GM12892 (cell line): ENCODE results near the gene BICD2.

Experiments
- DNase-seq: peaks from one replicate; pipeline ENCODE4 v3.0.0; 2011; ENCODE audit not compliant: insufficient read length
- FAIRE-seq: peaks from 2 replicates; lab custom pipeline; 2011; peaks lifted over from hg19 to GRCh38; lab: Jason Lieb, UNC
- POLR2A ChIP-seq: IDR thresholded peaks from 2 replicates; pipeline ENCODE4 v1.6.1; 2011; ENCODE audit warnings: low read depth, low read length, control low read depth
- POLR2AphosphoS5 ChIP-seq: IDR thresholded peaks from 2 replicates; pipeline ENCODE4 v1.6.1; 2011; ENCODE audit warnings: low read depth, low read length, control low read depth
- TAF1 ChIP-seq: IDR thresholded peaks from 2 replicates; pipeline ENCODE4 v1.6.1; 2011; ENCODE audit warnings: low read depth, mild to moderate bottlenecking, control low read depth, low read length, borderline replicate concordance

The BICD2 gene

GRCh38 chr9:92740446-92740961 is 24.1 kb downstream of the BICD2 start:
- no peak for DNase-seq

DNA sequence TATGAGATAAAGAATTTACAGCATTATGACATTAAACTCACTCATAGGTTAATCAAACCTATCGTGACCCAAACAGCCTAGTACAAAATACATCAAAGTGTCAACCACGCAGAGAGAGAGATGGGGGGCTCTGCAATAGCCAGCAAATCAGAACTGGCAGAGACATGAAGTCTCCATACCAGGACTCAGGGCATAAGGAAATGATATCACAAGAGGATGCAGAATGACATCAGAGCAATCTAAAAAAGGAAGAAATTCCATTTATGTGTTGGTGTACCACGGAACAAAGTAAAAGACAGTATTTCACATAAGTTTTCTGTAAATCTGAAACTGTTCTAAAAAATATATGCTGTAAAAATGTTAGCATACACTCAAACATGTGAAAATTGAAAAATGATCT is 24.6 kb downstream of the BICD2 start:
- no peak for FAIRE-seq
- TF ChIP-seq POLR2A (no peak), POLR2AphosphoS5 (no peak), TAF1 (no peak)
- no peak for DNase-seq

More at GRCh38 chr9:92740446-92740961, 24.1 kb downstream of the BICD2 start:
- TF ChIP-seq POLR2AphosphoS5 (no peak), POLR2A (no peak), TAF1 (no peak)
- FAIRE-seq, result no peak

- FAIRE-seq (peak; percentile 74), DNase-seq (no peak)
- TF ChIP-seq POLR2AphosphoS5 (no peak), TAF1 (no peak), POLR2A (no peak)
Measured at GRCh38 chr9:92739346-92739970, 25.2 kb downstream of the BICD2 start.

- DNase-seq (no peak), FAIRE-seq (no peak)
- TF ChIP-seq TAF1 (no peak), POLR2AphosphoS5 (no peak), POLR2A (no peak)
Measured at GRCh38 chr9:92738661-92739081, 26.0 kb downstream of the BICD2 start.

GRCh38 chr9:92737611-92738299 is 26.9 kb downstream of the BICD2 start:
- DNase-seq (no peak), FAIRE-seq (no peak)
- TF ChIP-seq POLR2A, result no peak
- no peak for TF ChIP-seq TAF1
- no peak for TF ChIP-seq POLR2AphosphoS5

DNA sequence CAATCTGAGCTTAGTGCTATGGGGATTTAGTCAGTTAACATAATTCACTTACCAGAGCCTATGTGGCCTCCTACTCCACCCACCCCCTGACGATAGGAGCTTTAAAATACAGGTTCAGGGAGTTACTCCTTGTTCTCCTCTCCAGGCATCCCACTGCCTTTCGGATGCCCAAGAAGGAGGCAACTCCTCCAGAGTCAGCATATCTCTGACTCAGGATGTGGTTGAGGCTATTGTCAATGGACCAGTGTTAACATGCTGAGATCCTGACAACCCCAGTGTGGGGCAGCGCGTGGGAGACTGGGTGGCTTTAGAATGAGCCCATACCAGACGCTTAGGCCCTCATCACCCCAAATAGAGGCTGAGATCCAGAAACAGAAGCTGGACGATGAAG is 27.4 kb downstream of the BICD2 start:
- TF ChIP-seq POLR2A (no peak), POLR2AphosphoS5 (no peak), TAF1 (no peak)
- no peak for DNase-seq
- no peak for FAIRE-seq

DNA sequence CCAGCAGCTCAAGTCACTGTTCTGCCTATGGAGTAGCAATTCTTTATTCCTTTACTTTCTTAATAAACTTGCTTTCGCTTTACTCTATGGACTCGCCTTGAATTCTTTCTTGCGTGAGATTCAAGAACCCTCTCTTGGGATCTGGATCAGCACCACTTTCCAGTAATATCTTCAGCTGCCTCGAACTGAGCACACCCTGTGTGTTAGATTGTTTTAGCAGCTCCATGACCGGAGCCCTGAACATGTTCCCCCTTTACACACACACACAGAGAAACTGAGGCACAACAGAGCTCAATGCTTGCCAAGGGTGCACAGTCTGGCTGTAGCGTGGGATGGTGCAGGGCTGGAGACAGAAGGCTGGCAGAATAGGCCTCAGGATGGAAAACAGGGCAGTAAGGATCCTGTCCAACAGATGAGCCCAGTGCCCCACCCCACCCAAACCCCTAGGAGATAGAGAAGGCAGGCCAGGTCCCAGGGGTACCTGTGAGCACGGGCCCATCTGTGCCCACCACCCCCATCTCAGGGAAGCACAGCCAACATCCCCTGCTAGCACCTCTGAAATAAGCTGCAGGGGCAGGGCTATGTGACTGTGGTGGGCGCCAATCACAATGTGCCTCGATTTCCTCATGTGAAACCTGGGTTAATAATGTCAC is 27.9 kb downstream of the BICD2 start:
- FAIRE-seq (no peak), DNase-seq (no peak)
- TF ChIP-seq POLR2AphosphoS5 (no peak), POLR2A (no peak), TAF1 (no peak)

DNA sequence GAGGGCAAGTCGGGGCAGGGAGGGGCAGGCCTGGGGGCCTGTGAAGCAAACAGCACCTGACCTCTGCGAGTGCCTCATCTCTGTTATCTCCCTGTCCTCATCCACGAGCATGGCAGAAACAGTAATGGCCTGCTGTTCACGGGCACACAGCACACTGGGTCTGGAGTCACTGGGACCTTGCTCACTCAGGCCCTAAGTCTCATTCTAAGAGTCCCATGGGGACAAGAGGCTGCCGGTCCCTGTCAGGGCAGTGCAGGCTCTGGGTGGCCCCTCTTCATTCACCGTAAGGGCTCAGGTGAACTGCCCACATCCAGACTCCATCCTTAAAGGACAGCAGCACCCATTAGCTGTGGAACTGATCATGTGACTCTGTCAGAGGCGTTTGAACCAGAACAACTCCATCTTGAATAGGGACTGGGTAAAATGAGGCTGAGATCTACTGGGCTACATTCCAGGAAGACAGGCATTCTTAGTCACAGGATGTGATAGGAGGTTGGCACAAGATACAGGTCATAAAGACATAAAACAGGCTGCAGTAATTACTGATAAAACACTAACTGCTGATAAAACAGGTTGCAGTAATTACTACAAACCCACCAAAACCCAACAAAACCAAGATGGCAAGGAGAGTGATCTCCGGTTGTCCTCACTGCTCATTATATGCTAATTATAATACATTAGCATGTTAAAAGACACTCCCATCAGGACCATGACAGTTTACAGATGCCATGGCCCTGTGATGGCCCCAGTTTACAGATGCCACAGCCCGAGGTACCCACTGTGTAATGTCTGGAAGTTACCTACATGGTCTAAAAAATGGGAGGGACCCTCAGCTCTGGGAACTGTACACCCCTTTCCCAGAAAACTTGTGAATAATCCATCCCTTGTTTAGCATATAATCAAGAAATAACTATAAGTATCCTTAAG is 28.7 kb downstream of the BICD2 start:
- DNase-seq (no peak), FAIRE-seq (no peak)
- no peak for TF ChIP-seq POLR2AphosphoS5
- no peak for TF ChIP-seq TAF1
- no peak for TF ChIP-seq POLR2A

DNA sequence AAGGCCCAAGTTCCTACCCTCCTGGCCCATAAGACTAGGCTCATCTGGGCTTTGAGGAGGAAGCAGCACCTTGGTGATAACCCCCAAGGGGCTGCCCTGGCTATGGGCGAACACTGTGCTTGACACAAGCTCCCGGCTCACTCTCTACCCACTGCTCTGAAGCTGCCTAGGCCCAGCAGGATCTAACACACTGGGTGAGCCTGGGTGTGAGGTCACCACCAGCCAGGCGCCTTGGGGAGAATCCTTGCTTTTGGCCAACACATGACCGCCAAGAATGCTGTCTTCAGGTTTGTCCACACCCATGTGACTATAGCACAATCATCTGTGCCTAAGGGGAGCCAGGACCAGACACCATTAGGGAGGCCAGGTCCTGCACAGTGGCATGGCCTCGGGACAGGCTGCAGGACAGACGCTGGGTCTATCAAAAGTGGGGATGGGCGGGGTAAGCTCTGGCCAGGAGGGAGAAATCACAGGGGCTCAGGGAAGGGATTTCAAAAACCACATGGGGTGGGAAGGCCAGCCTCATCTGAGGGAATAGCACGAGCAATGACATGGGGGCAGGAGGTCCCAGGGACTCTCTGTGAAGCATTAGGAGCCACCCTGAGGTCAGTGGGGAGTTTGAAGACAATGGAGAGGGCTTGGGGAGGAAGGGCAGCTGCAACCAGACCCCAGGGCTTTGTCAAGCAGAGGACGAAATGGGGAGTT is 29.6 kb downstream of the BICD2 start:
- TF ChIP-seq POLR2AphosphoS5 (no peak), TAF1 (no peak), POLR2A (no peak)
- no peak for DNase-seq
- no peak for FAIRE-seq

DNA sequence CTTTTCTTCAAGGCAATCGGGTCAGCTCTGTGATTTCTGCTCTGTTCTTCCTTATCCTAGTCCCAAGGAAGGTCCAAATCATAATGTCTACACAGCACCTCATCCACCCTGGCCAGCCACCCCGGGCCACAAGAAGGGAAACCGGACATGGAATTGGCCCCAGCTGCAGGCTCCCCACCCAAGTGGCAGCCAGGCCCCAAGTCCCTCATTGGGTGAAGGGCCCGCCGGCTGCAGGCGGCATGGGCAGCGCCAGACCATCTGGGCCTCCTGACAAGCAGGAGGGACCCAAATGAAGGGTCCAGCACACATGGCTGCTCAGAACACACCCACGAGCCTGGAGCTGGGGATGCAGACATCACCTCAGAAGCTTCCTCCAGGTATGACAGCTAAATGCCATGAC is 33.7 kb downstream of the BICD2 start:
- no peak for TF ChIP-seq POLR2A
- no peak for TF ChIP-seq TAF1
- no peak for DNase-seq
- no peak for FAIRE-seq

- TF ChIP-seq POLR2A, result no peak
- TF ChIP-seq TAF1, result no peak
- TF ChIP-seq POLR2AphosphoS5, result no peak
- FAIRE-seq (peak; percentile 62), DNase-seq (no peak)
Measured at GRCh38 chr9:92729735-92730155, 34.9 kb downstream of the BICD2 start.
